GM23338 (cell line): ENCODE results near the gene ADRA2A.

Experiments used
- CREB1 ChIP-seq: fragments of 250-450 bp; sonication (Bioruptor Pico); IDR thresholded peaks from 2 replicates; pipeline ENCODE4 v1.5.0; 2020; ENCODE audit warnings: low read depth, mild to moderate bottlenecking, moderate library complexity
- CTCF ChIP-seq, 2 experiments: fragments of 200-600 bp in 1 of 2; sonication (generic) in 1 of 2; conservative IDR thresholded peaks; 2 replicates each; pipeline versions ENCODE4 v1.5.1 to v1.6.1; 2016 to 2017; ENCODE audit warnings: antibody characterized with exemption in 2 of 2, low read depth in 2 of 2, mild to moderate bottlenecking in 2 of 2, moderate library complexity in 1 of 2
- ETS1 ChIP-seq: IDR thresholded peaks from 2 replicates; pipeline ENCODE4 v1.6.1; 2016; ENCODE audit warnings: antibody characterized with exemption
- EZH2 ChIP-seq: fragments of 200-600 bp; sonication (generic); IDR thresholded peaks from one replicate; pipeline ENCODE4 v1.8.0; 2017; ENCODE audit warnings: antibody characterized with exemption, mild to moderate bottlenecking, low read depth; ENCODE audit not compliant: unreplicated experiment
- EZH2phosphoT487 ChIP-seq: fragments of 200-600 bp; sonication (generic); IDR thresholded peaks from one replicate; pipeline ENCODE4 v1.8.1; 2018; ENCODE audit warnings: antibody characterized with exemption; ENCODE audit not compliant: unreplicated experiment
- JUNB ChIP-seq: IDR thresholded peaks from one replicate; pipeline ENCODE4 v1.6.1; 2016; ENCODE audit warnings: antibody characterized with exemption; ENCODE audit not compliant: unreplicated experiment
- NANOG ChIP-seq: IDR thresholded peaks from 2 replicates; pipeline ENCODE4 v1.6.1; 2016; ENCODE audit warnings: antibody characterized with exemption, borderline replicate concordance
- POLR2AphosphoS5 ChIP-seq: IDR thresholded peaks from 2 replicates; pipeline ENCODE4 v1.6.1; 2016; ENCODE audit warnings: antibody characterized with exemption, low read depth
- REST ChIP-seq: IDR thresholded peaks from one replicate; pipeline ENCODE4 v1.6.1; 2018; ENCODE audit warnings: antibody characterized with exemption; ENCODE audit not compliant: unreplicated experiment
- STAT1 ChIP-seq: IDR thresholded peaks from one replicate; pipeline ENCODE4 v1.6.1; 2016; ENCODE audit warnings: antibody characterized with exemption; ENCODE audit not compliant: unreplicated experiment
- ZNF114 ChIP-seq: fragments of 250-450 bp; sonication (Bioruptor Pico); IDR thresholded peaks from 2 replicates; pipeline ENCODE4 v1.5.0; 2020; ENCODE audit warnings: mild to moderate bottlenecking, moderate library complexity
- ZNF331 ChIP-seq: fragments of 250-450 bp; sonication (Bioruptor Pico); IDR thresholded peaks from 2 replicates; pipeline ENCODE4 v1.5.0; 2020; ENCODE audit warnings: low read depth, mild to moderate bottlenecking, moderate library complexity
- ZNF462 ChIP-seq: fragments of 250-450 bp; sonication (Bioruptor Pico); IDR thresholded peaks from 2 replicates; pipeline ENCODE4 v1.5.0; 2020; ENCODE audit warnings: mild to moderate bottlenecking, moderate library complexity

GRCh38 chr10:111129363-111129762, 52.5 kb downstream of the ADRA2A start:
- no peak for TF ChIP-seq EZH2phosphoT487
- TF ChIP-seq CTCF (conservative IDR thresholded peaks at IDR 0.05; ENCODE audit: low read depth in 2 of 2): no peak
- TF ChIP-seq EZH2: no peak
- no peak for TF ChIP-seq NANOG
- no peak for TF ChIP-seq POLR2AphosphoS5
- no peak for TF ChIP-seq JUNB
- TF ChIP-seq REST: no peak
- no peak for TF ChIP-seq CREB1 (CRISPR knock-in tag)
- TF ChIP-seq ETS1: no peak
- no peak for TF ChIP-seq ZNF462 (CRISPR knock-in tag)
- no peak for TF ChIP-seq STAT1
- no peak for TF ChIP-seq ZNF331
- no peak for TF ChIP-seq ZNF114
